ENCODE results near the gene SARNP.
"Not testable (repeated sequence)": the region's sequence is repeated elsewhere in the genome, so short reads cannot be mapped to it uniquely, and the experiment has no call there.

Gene SARNP

DNA sequence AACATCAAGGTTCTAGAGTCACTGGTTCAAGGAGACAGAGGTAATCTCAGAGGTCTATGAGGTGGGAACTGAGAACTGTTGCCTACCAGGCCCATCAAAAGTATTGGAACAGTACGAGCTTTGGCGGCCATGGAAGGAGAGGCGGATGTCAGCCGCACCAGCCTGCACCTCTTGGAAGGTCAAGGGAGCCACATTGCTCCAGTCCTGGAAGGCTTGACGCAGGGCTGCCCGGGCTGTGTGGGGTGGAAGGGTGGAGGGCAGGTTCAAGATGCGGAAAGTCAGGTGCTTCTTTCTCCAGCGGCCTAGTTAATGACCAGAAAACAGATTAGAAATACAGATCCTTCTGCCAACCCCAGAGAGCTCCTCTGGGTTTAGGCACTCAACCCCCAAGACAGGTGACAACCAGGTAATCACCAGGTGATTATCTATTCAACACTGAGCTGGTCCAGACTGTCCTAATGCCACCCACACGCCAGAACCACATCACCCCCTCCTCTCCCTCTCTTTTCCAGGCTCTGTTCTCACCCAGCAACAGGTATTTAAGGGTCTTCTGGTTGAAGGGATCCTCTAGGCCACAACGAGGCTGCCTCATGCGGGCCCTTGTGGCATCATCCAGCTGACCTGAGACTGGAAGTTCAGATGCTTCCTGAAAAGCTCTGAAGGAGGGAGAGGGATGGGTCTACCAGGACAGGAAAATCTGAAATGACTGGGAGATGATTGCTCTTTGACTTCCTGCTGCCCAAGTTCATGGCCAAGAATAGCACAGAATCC, 23.2 kb upstream of the SARNP start:
- no peak overlapping the region for H3K27ac ChIP-seq (ENCODE audit: low read length)
- H3K36me3 ChIP-seq (ENCODE audit: insufficient read depth, low read length): no peaks in the 10 kb centered on the region
- H2AFZ ChIP-seq (ENCODE audit: low read depth, low read length): no peak overlapping the region
- H3K9me3 ChIP-seq (ENCODE audit: insufficient read depth, low read length, severe bottlenecking): no peaks in the 10 kb centered on the region
- H3K27me3 ChIP-seq (ENCODE audit: insufficient read depth, low read length, poor library complexity): peaks cover 7% of the 10 kb centered on the region
- DNase-seq: no peak
- H3K4me3 ChIP-seq (ENCODE audit: low read depth in 1 of 2, low read length in 2 of 2): no peak overlapping the region
- H3K9ac ChIP-seq (ENCODE audit: low read depth, low read length): no peak overlapping the region
- no peaks in the 10 kb centered on the region; the same call in 1 of the 2 replicates for H4K20me1 ChIP-seq (ENCODE audit: insufficient read depth, low read length)
- TF ChIP-seq EZH2 (IDR thresholded peaks at IDR 0.05; ENCODE audit: borderline replicate concordance, low read depth, low read length, severe bottlenecking): no peak
- TF ChIP-seq, protein P1, sequence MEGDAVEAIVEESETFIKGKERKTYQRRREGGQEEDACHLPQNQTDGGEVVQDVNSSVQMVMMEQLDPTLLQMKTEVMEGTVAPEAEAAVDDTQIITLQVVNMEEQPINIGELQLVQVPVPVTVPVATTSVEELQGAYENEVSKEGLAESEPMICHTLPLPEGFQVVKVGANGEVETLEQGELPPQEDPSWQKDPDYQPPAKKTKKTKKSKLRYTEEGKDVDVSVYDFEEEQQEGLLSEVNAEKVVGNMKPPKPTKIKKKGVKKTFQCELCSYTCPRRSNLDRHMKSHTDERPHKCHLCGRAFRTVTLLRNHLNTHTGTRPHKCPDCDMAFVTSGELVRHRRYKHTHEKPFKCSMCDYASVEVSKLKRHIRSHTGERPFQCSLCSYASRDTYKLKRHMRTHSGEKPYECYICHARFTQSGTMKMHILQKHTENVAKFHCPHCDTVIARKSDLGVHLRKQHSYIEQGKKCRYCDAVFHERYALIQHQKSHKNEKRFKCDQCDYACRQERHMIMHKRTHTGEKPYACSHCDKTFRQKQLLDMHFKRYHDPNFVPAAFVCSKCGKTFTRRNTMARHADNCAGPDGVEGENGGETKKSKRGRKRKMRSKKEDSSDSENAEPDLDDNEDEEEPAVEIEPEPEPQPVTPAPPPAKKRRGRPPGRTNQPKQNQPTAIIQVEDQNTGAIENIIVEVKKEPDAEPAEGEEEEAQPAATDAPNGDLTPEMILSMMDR (IDR thresholded peaks at IDR 0.05; ENCODE audit: borderline replicate concordance, extremely low read depth, low read length, poor library complexity, severe bottlenecking): no peak
- no peaks in the 10 kb centered on the region for H3K79me2 ChIP-seq (ENCODE audit: insufficient read depth, low read length)
- ATAC-seq (ENCODE audit: insufficient read depth, low read depth): no peak
- no peaks in the 10 kb centered on the region for H3K4me1 ChIP-seq (ENCODE audit: insufficient read depth, low read length)
- no peak overlapping the region for H3K4me2 ChIP-seq (ENCODE audit: insufficient read depth, low read length)

DNA sequence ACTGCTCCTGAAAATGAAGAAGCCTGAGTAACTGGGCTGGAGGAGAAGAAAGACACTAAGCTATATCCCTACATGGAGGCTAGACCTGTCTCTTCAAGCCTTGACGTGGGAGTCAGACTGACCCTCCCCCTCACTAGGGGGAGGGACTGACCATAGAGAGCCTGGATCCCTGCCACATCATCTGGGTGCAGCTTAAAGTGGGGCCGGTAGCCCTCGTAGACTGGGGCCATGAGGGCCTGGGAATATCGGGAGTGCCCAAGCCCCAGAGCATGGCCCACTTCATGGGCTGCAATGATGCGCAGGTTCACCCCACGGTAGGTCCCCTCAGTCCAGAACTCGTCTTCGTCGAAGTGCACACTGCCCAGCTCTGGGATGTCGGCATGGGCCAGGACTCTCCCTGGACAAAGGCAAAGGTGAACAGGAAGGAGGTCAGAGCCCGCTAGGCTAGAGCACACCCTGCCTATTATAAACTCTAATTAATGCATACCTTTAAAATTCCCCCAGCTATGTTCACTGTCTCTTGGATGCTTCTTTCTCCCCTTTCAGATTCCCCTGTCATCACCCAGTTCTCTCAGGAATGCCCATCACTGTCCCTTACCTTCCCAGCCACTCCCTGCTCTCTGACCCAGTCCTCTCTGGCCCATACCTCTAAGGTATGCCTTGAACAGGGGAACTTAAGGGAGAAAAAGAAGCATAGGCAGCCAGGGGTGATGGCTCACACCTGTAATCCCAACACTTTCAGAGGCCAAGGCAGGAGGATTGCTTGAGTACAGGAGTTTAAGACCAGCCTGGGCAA, 22.0 kb upstream of the SARNP start:
- peaks cover 5% of the 10 kb centered on the region for H3K27me3 ChIP-seq (ENCODE audit: insufficient read depth, low read length, poor library complexity)
- H3K4me2 ChIP-seq (ENCODE audit: insufficient read depth, low read length): no peak overlapping the region
- no peaks in the 10 kb centered on the region for H3K9me3 ChIP-seq (ENCODE audit: insufficient read depth, low read length, severe bottlenecking)
- DNase-seq (no peak), ATAC-seq (ENCODE audit: insufficient read depth, low read depth) (no peak)
- H3K36me3 ChIP-seq (ENCODE audit: insufficient read depth, low read length): no peaks in the 10 kb centered on the region
- no peak for TF ChIP-seq EZH2 (IDR thresholded peaks at IDR 0.05; ENCODE audit: borderline replicate concordance, low read depth, low read length, severe bottlenecking)
- TF ChIP-seq, protein P1 (IDR thresholded peaks at IDR 0.05; ENCODE audit: borderline replicate concordance, extremely low read depth, low read length, poor library complexity, severe bottlenecking): no peak
- no peak overlapping the region for H2AFZ ChIP-seq (ENCODE audit: low read depth, low read length)
- no peaks in the 10 kb centered on the region; the same call in 1 of the 2 replicates for H4K20me1 ChIP-seq (ENCODE audit: insufficient read depth, low read length)
- H3K4me3 ChIP-seq (ENCODE audit: low read depth in 1 of 2, low read length in 2 of 2): no peak overlapping the region
- H3K79me2 ChIP-seq (ENCODE audit: insufficient read depth, low read length): no peaks in the 10 kb centered on the region
- H3K4me1 ChIP-seq (ENCODE audit: insufficient read depth, low read length): no peaks in the 10 kb centered on the region
- H3K9ac ChIP-seq (ENCODE audit: low read depth, low read length): no peak overlapping the region
- H3K27ac ChIP-seq (ENCODE audit: low read length): no peak overlapping the region

DNA sequence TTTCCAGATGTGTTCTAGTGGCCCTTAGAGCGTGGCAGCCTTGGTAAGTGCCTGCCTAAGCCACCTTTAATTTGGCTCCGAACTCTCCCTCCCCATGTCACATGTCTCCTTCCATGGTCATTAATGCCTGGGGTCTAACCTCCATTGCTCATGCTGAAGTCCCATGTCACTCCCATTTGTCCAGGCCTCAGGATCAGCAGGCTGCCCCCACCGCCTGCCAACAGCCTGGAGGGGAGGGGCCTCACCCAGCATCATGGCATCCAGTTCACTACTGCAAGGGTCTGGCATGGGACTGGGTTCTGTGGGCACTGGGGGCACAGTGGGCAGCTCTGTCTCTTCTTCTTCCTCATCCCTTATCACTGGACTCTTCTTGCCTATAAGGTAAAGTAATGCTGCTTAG, 20.8 kb upstream of the SARNP start:
- no peaks in the 10 kb centered on the region for H3K36me3 ChIP-seq (ENCODE audit: insufficient read depth, low read length)
- no peaks in the 10 kb centered on the region for H3K9me3 ChIP-seq (ENCODE audit: insufficient read depth, low read length, severe bottlenecking)
- no peak overlapping the region for H3K9ac ChIP-seq (ENCODE audit: low read depth, low read length)
- H3K27ac ChIP-seq (ENCODE audit: low read length): no peak overlapping the region
- no peak for DNase-seq
- TF ChIP-seq, protein P1 (IDR thresholded peaks at IDR 0.05; ENCODE audit: borderline replicate concordance, extremely low read depth, low read length, poor library complexity, severe bottlenecking): no peak
- TF ChIP-seq EZH2 (IDR thresholded peaks at IDR 0.05; ENCODE audit: borderline replicate concordance, low read depth, low read length, severe bottlenecking): no peak
- H4K20me1 ChIP-seq (ENCODE audit: insufficient read depth, low read length): no peaks in the 10 kb centered on the region; the same call in 1 of the 2 replicates
- ATAC-seq (ENCODE audit: insufficient read depth, low read depth): no peak
- H3K4me1 ChIP-seq (ENCODE audit: insufficient read depth, low read length): no peaks in the 10 kb centered on the region
- H3K4me2 ChIP-seq (ENCODE audit: insufficient read depth, low read length): no peak overlapping the region
- H3K79me2 ChIP-seq (ENCODE audit: insufficient read depth, low read length): no peaks in the 10 kb centered on the region
- no peak overlapping the region for H3K4me3 ChIP-seq (ENCODE audit: low read depth in 1 of 2, low read length in 2 of 2)
- no peak overlapping the region for H2AFZ ChIP-seq (ENCODE audit: low read depth, low read length)
- H3K27me3 ChIP-seq (ENCODE audit: insufficient read depth, low read length, poor library complexity): peaks cover 5% of the 10 kb centered on the region

DNA sequence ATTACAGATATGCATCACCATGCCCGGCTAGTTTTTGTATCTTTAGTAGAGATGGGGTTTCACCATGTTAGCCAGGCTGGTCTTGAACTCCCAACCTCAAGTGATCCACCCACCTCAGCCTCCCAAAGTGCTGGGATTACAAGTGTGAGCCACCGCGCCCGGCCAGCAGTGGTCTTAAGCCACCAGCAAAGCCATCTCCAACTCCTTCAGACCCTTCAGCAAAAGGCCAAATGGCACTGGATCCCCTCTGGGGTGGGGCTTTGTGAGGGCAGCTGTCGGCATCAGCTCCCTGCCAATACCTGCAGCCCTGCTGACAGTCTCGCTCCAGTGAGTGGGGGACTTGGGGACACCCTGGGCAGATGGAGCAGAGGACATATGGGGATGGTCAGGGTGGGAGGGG, 16.9 kb upstream of the SARNP start:
- H3K36me3 ChIP-seq (ENCODE audit: insufficient read depth, low read length); H2AFZ ChIP-seq (ENCODE audit: low read depth, low read length); H3K9me3 ChIP-seq (ENCODE audit: insufficient read depth, low read length, severe bottlenecking); H4K20me1 ChIP-seq (ENCODE audit: insufficient read depth, low read length); H3K4me3 ChIP-seq (ENCODE audit: low read depth in 1 of 2, low read length in 2 of 2); H3K27ac ChIP-seq (ENCODE audit: low read length); H3K9ac ChIP-seq (ENCODE audit: low read depth, low read length); ATAC-seq (ENCODE audit: insufficient read depth, low read depth); H3K27me3 ChIP-seq (ENCODE audit: insufficient read depth, low read length, poor library complexity); DNase-seq; H3K4me2 ChIP-seq (ENCODE audit: insufficient read depth, low read length): not testable (repeated sequence)
- Histone ChIP-seq H3K4me1 (ENCODE audit: insufficient read depth, low read length) (peaks cover 15% of the 10 kb centered on the region), H3K79me2 (ENCODE audit: insufficient read depth, low read length) (peaks cover 13% of the 10 kb centered on the region)

All from DND-41 (cell line).